Measurements from ENCODE around the gene HSPA5. TPM values are rescaled to one million over a fixed set of nuclear protein-coding genes. Genes with fewer than 3 reads are reported as not detected.

Gene HSPA5
- total RNA-seq, 2 experiments from 2014 or later = 276 to 280 TPM

GRCh38 chr9:125189011-125189360 lies 52.2 kb downstream of the HSPA5 start:
- Histone ChIP-seq H3K4me3 (ENCODE audit: low read length) (peak overlapping the region; percentile 100), H3K9me3 (ENCODE audit: control insufficient read depth in 1 of 2, insufficient read depth in 1 of 2, low read length in 2 of 2) (no peaks in the 10 kb centered on the region), H3K27ac (ENCODE audit: low read depth in 1 of 2, low read length in 2 of 2) (peak overlapping the region; percentile 95 to 98), H3K4me1 (ENCODE audit: insufficient read depth, low read length) (peaks cover 71% of the 10 kb centered on the region), H3K36me3 (ENCODE audit: insufficient read depth, low read length) (peaks cover 3% of the 10 kb centered on the region), H3K27me3 (ENCODE audit: control insufficient read depth in 1 of 2, insufficient read depth in 2 of 2, low read length in 2 of 2) (no peaks in the 10 kb centered on the region)
- peak overlapping the region; percentile 96 for H3K27ac Mint-ChIP-seq
- ChIA-PET CTCF (no interaction called here), POLR2A (interaction anchor here (0.7 to 3.7 kb wide), 2 partner anchors 11 to 52 kb away, joined by 3 to 36 read pairs; partner anchors contain the start of genes HSPA5 and RABEPK)
- peak overlapping the region; percentile 91 for H3K4me3 Mint-ChIP-seq
- H3K9me3 Mint-ChIP-seq = no peaks in the 10 kb centered on the region
- TF ChIP-seq CTCF (IDR thresholded peaks at IDR 0.05) = no peak
- intact Hi-C loops (cut with DNase I, micrococcal nuclease) = loop anchor here (1.0 to 2.0 kb wide), 3 partner anchors 46 to 74 kb away; partner anchors contain the start of genes HSPA5 (in 2 of the 2) and SCAI (in 1 of the 2)
- H3K4me1 Mint-ChIP-seq (ENCODE audit: low read depth) = peaks cover 67% of the 10 kb centered on the region
- H3K36me3 Mint-ChIP-seq (ENCODE audit: low read depth) = peaks cover 22% of the 10 kb centered on the region
- no peaks in the 10 kb centered on the region for H3K27me3 Mint-ChIP-seq
- DNase-seq = peak in 11 of 14 experiments; percentile 12 to 61 (median 29)
- peak; percentile 1 for ATAC-seq (ENCODE audit: poor library complexity)

Other genes starting within 250 kb of the HSPA5 start
- gene SCAI, start 97.8 kb downstream of the HSPA5 start, total RNA-seq = 10 to 100 TPM; 11.6 to 13.4 TPM
- 10 to 100 TPM; 32.9 to 35.3 TPM for gene PPP6C, start 51.5 kb downstream of the HSPA5 start, total RNA-seq
- 1 to 10 TPM; 6.8 to 8.3 TPM for gene RABEPK, start 40.8 kb downstream of the HSPA5 start, total RNA-seq
- gene GAPVD1, start 20.5 kb upstream of the HSPA5 start, total RNA-seq = 10 to 100 TPM; 74.1 to 82.2 TPM